K562 (cell line): Measurements from ENCODE around the gene SIRT2. TPM values are rescaled to one million over a fixed set of nuclear protein-coding genes. Genes with fewer than 3 reads are reported as not detected.

Experiments
- BMI1 ChIP-seq: fragments of 150-350 bp; IDR thresholded peaks from 2 replicates; pipeline ENCODE4 v1.6.1; 2014; ENCODE audit warnings: low read length
- CCNT2 ChIP-seq: IDR thresholded peaks from 2 replicates; pipeline ENCODE4 v1.6.1; 2011; ENCODE audit warnings: borderline replicate concordance, low read depth, mild to moderate bottlenecking, moderate library complexity, mixed read lengths, low read length; ENCODE audit not compliant: insufficient read length; ENCODE audit errors: extremely low read depth
- EP300 ChIP-seq: IDR thresholded peaks from 2 replicates; pipeline ENCODE4 v1.6.1; 2012; ENCODE audit warnings: low read length, improper control_type of control experiment
- ETV5 ChIP-seq: sonication (generic); formaldehyde crosslinking; IDR thresholded peaks from 2 replicates; pipeline ENCODE4 v1.4.0; 2020; ENCODE audit warnings: low read depth, mild to moderate bottlenecking, missing genetic modification reagents
- HIVEP1 ChIP-seq: fragments of 250-450 bp; sonication (Bioruptor Pico); IDR thresholded peaks from 2 replicates; pipeline ENCODE4 v1.4.0; 2020; ENCODE audit warnings: mild to moderate bottlenecking
- MAFF ChIP-seq: IDR thresholded peaks from 2 replicates; pipeline ENCODE4 v1.6.1; 2012; ENCODE audit warnings: low read length, improper control_type of control experiment
- NR4A1 ChIP-seq, 2 experiments: fragments of 250-450 bp in 1 of 2; fragments of 450-650 bp in 1 of 2; sonication (Bioruptor Pico) in 1 of 2; IDR thresholded peaks; 2 replicates each; pipeline versions ENCODE4 v1.4.0 to v1.6.1; 2016 to 2020; ENCODE audit warnings: mild to moderate bottlenecking in 2 of 2, missing compliant biosample characterization in 1 of 2, missing genetic modification characterization in 1 of 2, moderate library complexity in 1 of 2
- PHB2 ChIP-seq: fragments of 450-650 bp; IDR thresholded peaks from 2 replicates; pipeline ENCODE4 v1.6.1; 2017; ENCODE audit warnings: low read depth
- YY1 ChIP-seq, 3 experiments: IDR thresholded peaks; 2 replicates each; pipeline ENCODE4 v1.6.1; 2011; ENCODE audit warnings: low read length in 2 of 3, mild to moderate bottlenecking in 2 of 3, moderate library complexity in 2 of 3, borderline replicate concordance in 1 of 3, control low read depth in 1 of 3, low read depth in 1 of 3; ENCODE audit not compliant: insufficient read depth in 3 of 3, insufficient replicate concordance in 2 of 3, control insufficient read depth in 1 of 3, insufficient read length in 1 of 3; ENCODE audit errors: extremely low read depth in 1 of 3
- ZFX ChIP-seq: sonication (generic); formaldehyde crosslinking; IDR thresholded peaks from 2 replicates; pipeline ENCODE4 v1.8.0; 2022; ENCODE audit warnings: mild to moderate bottlenecking, missing genetic modification reagents, moderate library complexity
- ZNF282 ChIP-seq: sonication (generic); formaldehyde crosslinking; IDR thresholded peaks from 2 replicates; pipeline ENCODE4 v1.8.1; 2023; ENCODE audit warnings: missing genetic modification reagents
- ZNF347 ChIP-seq: fragments of 450-650 bp; formaldehyde crosslinking; IDR thresholded peaks from 2 replicates; pipeline ENCODE4 v1.4.0; 2020; ENCODE audit warnings: low read depth, mild to moderate bottlenecking, moderate library complexity
- ZNF589 ChIP-seq: fragments of 200-800 bp; sonication (Bioruptor generic); IDR thresholded peaks from 2 replicates; pipeline ENCODE4 v1.6.1; 2016; ENCODE audit warnings: low read depth, missing genetic modification characterization, missing compliant biosample characterization
- polyA plus RNA-seq, 8 experiments: library from polyadenylated mRNA; depleted of rRNA in 4 of 8; stranded (reverse) in 5 of 8; unstranded in 3 of 8; fragments of >200 nt; fragmentation: Nextera tagmentation in 2 of 8; fragmentation: Illumina TruSeq in 1 of 8; extraction: Ambion mirVana in 2 of 8; extraction: Trizol in 1 of 8; gene quantifications; 2 replicates each; pipeline versions ENCODE4 v1.2.1 to v1.2.3, GENCODE V29; 2011 to 2014; ENCODE audit warnings: inconsistent platforms in 1 of 8, missing spikeins in 1 of 8
- total RNA-seq, 7 experiments: library from RNA; depleted of rRNA in 6 of 7; stranded (reverse); fragments of >200 nt in 6 of 7; fragmentation: Illumina TruSeq in 2 of 7; extraction: Trizol in 2 of 7; gene quantifications; 2 replicates each; pipeline versions ENCODE4 v1.2.1 to v1.2.3, GENCODE V29; 2011 to 2021; ENCODE audit warnings: low replicate concordance in 1 of 7
- TF ChIP-seq, protein P1 (sequence below): fragments of 250-450 bp; sonication (Bioruptor Pico); IDR thresholded peaks from 2 replicates; pipeline ENCODE4 v1.4.0; 2020
- TF ChIP-seq, protein P2 (sequence below): fragments of 250-450 bp; sonication (Bioruptor Pico); IDR thresholded peaks from 2 replicates; pipeline ENCODE4 v1.4.0; 2020; ENCODE audit warnings: mild to moderate bottlenecking, moderate library complexity
- TF ChIP-seq, protein P3 (sequence below): fragments of 250-450 bp; sonication (Bioruptor Pico); IDR thresholded peaks from 2 replicates; pipeline ENCODE4 v1.8.0; 2021; ENCODE audit warnings: moderate library complexity, mild to moderate bottlenecking, inconsistent platforms

The SIRT2 gene
- total and polyA plus RNA-seq, 9 of the 15 experiments (the other 6 are each of a cell fraction or from before 2014, with no cell fraction given), result 2.3 to 35.2 (median 22.9) TPM

DNA sequence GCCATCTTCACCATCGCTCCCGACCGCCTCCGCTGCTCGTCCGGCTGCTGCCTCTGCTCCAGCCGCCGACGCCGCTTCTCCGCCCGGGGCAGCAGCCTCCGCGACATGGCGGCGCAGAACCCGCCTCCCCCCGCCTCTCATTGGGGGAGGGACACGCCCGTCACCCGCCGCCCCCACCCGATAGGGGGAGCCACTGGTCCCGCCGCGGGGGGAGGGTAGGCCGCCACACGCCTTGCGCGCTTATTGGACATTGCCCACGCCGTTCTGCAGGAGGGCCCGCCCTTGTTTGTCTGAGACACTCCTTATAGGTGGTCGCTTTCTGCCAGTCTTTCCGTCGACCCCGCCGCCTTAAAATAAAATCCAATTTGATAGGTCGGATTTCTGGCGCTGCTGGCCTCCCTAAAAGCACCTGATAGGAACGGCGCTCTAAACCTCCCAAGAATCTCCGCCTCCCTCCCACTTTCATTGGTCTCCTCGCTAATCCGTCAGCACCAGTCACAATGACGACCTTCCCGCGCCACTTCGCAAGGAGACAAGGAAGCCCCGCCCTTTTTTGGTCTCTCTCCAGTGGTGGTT, 49.5 kb downstream of the SIRT2 start, which contains the start of gene HNRNPL (continued):
- TF ChIP-seq, protein P1, sequence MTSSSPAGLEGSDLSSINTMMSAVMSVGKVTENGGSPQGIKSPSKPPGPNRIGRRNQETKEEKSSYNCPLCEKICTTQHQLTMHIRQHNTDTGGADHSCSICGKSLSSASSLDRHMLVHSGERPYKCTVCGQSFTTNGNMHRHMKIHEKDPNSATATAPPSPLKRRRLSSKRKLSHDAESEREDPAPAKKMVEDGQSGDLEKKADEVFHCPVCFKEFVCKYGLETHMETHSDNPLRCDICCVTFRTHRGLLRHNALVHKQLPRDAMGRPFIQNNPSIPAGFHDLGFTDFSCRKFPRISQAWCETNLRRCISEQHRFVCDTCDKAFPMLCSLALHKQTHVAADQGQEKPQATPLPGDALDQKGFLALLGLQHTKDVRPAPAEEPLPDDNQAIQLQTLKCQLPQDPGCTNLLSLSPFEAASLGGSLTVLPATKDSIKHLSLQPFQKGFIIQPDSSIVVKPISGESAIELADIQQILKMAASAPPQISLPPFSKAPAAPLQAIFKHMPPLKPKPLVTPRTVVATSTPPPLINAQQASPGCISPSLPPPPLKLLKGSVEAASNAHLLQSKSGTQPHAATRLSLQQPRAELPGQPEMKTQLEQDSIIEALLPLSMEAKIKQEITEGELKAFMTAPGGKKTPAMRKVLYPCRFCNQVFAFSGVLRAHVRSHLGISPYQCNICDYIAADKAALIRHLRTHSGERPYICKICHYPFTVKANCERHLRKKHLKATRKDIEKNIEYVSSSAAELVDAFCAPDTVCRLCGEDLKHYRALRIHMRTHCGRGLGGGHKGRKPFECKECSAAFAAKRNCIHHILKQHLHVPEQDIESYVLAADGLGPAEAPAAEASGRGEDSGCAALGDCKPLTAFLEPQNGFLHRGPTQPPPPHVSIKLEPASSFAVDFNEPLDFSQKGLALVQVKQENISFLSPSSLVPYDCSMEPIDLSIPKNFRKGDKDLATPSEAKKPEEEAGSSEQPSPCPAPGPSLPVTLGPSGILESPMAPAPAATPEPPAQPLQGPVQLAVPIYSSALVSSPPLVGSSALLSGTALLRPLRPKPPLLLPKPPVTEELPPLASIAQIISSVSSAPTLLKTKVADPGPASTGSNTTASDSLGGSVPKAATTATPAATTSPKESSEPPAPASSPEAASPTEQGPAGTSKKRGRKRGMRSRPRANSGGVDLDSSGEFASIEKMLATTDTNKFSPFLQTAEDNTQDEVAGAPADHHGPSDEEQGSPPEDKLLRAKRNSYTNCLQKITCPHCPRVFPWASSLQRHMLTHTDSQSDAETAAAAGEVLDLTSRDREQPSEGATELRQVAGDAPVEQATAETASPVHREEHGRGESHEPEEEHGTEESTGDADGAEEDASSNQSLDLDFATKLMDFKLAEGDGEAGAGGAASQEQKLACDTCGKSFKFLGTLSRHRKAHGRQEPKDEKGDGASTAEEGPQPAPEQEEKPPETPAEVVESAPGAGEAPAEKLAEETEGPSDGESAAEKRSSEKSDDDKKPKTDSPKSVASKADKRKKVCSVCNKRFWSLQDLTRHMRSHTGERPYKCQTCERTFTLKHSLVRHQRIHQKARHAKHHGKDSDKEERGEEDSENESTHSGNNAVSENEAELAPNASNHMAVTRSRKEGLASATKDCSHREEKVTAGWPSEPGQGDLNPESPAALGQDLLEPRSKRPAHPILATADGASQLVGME, result no peak
- TF ChIP-seq ZNF589 (CRISPR knock-in tag) (no peak), ETV5 (CRISPR knock-in tag) (no peak), EP300 (peak; percentile 29; the same call in 1 of the 2 replicates), CCNT2 (no peak), BMI1 (no peak), NR4A1 (CRISPR knock-in tag; IDR thresholded peaks at IDR 0.05) (0 out of 2 replicates have a peak, but pooled peaks have one; percentile 11), NR4A1 (tag; IDR thresholded peaks at IDR 0.05) (no peak), ZNF282 (CRISPR knock-in tag) (no peak), HIVEP1 (0 out of 2 replicates have a peak, but pooled peaks have one; percentile 24), ZNF347 (CRISPR knock-in tag) (no peak), YY1 (IDR thresholded peaks at IDR 0.05; ENCODE audit: borderline replicate concordance in 1 of 3, control insufficient read depth in 1 of 3, extremely low read depth in 1 of 3, insufficient read depth in 3 of 3, insufficient read length in 1 of 3, insufficient replicate concordance in 2 of 3, low read depth in 1 of 3, low read length in 2 of 3) (peak; percentile 63 to 92 (median 90)), PHB2 (no peak), MAFF (no peak), ZFX (no peak; the same call in 1 of the 2 replicates)
- TF ChIP-seq, protein P2, sequence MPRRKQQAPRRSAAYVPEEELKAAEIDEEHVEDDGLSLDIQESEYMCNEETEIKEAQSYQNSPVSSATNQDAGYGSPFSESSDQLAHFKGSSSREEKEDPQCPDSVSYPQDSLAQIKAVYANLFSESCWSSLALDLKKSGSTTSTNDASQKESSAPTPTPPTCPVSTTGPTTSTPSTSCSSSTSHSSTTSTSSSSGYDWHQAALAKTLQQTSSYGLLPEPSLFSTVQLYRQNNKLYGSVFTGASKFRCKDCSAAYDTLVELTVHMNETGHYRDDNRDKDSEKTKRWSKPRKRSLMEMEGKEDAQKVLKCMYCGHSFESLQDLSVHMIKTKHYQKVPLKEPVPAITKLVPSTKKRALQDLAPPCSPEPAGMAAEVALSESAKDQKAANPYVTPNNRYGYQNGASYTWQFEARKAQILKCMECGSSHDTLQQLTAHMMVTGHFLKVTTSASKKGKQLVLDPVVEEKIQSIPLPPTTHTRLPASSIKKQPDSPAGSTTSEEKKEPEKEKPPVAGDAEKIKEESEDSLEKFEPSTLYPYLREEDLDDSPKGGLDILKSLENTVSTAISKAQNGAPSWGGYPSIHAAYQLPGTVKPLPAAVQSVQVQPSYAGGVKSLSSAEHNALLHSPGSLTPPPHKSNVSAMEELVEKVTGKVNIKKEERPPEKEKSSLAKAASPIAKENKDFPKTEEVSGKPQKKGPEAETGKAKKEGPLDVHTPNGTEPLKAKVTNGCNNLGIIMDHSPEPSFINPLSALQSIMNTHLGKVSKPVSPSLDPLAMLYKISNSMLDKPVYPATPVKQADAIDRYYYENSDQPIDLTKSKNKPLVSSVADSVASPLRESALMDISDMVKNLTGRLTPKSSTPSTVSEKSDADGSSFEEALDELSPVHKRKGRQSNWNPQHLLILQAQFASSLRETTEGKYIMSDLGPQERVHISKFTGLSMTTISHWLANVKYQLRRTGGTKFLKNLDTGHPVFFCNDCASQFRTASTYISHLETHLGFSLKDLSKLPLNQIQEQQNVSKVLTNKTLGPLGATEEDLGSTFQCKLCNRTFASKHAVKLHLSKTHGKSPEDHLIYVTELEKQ (CRISPR knock-in tag), result no peak
- TF ChIP-seq, protein P3, sequence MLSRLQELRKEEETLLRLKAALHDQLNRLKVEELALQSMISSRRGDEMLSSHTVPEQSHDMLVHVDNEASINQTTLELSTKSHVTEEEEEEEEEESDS, result no peak
